Epidermal melanocyte (primary cell): ENCODE results near the gene GPR62.

Experiments used
- DNase-seq: peaks from one replicate; pipeline ENCODE4 v3.0.0; 2011; ENCODE audit warnings: low spot score; ENCODE audit not compliant: insufficient read length

GPR62 gene

GRCh38 chr3:51937611-51938450, 17.4 kb upstream of the GPR62 start:
- no peak for DNase-seq

- DNase-seq, result no peak
Measured at GRCh38 chr3:51938780-51939425, 16.3 kb upstream of the GPR62 start.

GRCh38 chr3:51940648-51941462, 14.3 kb upstream of the GPR62 start:
- DNase-seq, result no peak

GRCh38 chr3:51941463-51941797, 13.8 kb upstream of the GPR62 start:
- DNase-seq, result no peak

- DNase-seq, result peak; percentile 99
Measured at GRCh38 chr3:51941798-51942602, 13.2 kb upstream of the GPR62 start, which contains the start of the genes PARP3 and RRP9. TSS of gene PARP3 (plus strand) at chr3:51942363. CDS start at chr3:51943356, 993 bp downstream. TSS of gene RRP9 (minus strand) at chr3:51941904. CDS start at chr3:51941867, 37 bp downstream.

- DNase-seq, result no peak
Measured at GRCh38 chr3:51942603-51943450, 12.4 kb upstream of the GPR62 start.

GRCh38 chr3:51943451-51944391, 11.5 kb upstream of the GPR62 start:
- no peak for DNase-seq

- no peak for DNase-seq
Measured at GRCh38 chr3:51944451-51945021, 10.6 kb upstream of the GPR62 start.

- DNase-seq, result no peak
Measured at GRCh38 chr3:51945031-51945840, 9.9 kb upstream of the GPR62 start.

GRCh38 chr3:51945926-51946705, 9.1 kb upstream of the GPR62 start:
- no peak for DNase-seq

- DNase-seq, result no peak
Measured at GRCh38 chr3:51946796-51947195, 8.4 kb upstream of the GPR62 start.

- DNase-seq, result no peak
Measured at GRCh38 chr3:51947215-51947900, 7.8 kb upstream of the GPR62 start.

- DNase-seq, result no peak
Measured at GRCh38 chr3:51948016-51948580, 7.1 kb upstream of the GPR62 start.

- no peak for DNase-seq
Measured at GRCh38 chr3:51949121-51949520, 6.1 kb upstream of the GPR62 start.

GRCh38 chr3:51950899-51951298, 4.3 kb upstream of the GPR62 start:
- no peak for DNase-seq

GRCh38 chr3:51953445-51953844, 1.7 kb upstream of the GPR62 start:
- DNase-seq, result no peak
